Activated CD8-positive, alpha-beta memory T cell treated with anti-CD3 and anti-CD28 coated beads for 4 hours (primary cell): Measurements from ENCODE around the gene MPPED1.

ENCODE experiments used
- DNase-seq, 2 donors: peaks; one replicate each; pipeline ENCODE4 v3.0.0-alpha.2; 2020; ENCODE audit warnings: low read depth in 2 of 2

Gene MPPED1

DNA sequence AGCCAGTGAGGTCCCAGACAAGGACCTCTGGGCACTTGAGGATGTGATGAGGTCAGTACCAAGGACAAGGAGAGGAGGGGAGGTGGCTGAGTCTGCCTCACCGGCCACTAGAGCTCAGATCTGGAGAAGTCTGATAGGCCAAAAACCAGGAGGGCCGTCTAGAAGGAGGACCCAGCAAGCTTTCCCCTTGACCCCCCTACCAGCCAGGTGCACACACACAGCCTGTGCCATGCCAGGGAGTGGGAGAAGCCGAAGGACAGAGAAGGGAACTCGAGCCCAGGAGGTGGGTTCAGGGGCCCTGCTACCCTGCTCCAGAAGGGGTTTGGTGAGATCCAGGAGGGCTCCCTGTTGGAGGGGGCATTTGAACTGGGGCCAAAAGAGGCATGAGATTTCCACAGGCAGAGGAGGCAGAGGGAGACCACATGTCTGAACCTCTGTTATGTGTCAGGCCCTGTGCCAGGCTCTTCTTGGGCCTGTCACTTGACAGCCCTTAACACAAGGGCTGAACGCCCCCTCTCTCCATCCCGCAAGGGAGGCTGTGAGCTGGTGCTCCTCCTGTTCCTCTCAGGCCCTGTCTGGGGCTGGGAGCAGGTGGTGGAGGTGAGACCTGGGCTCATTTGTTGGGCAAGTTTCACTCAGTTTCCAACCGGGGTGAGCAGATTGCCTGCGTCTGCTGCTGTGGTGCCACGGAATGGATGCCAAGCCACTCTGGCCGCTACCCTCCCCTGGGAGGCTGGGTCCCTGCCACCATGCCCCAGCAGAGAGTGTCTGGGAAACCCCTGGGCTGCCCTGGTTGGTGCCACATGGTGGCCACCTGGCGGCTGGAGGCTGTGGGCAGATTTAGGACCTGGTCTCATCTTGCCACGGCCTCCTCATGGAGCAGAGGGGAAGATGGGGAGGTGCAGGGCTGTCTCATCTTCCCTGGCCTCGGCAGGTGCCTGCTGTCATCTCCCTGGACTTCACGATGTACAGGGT, 65.2 kb downstream of the MPPED1 start:
- no peak for DNase-seq

DNA sequence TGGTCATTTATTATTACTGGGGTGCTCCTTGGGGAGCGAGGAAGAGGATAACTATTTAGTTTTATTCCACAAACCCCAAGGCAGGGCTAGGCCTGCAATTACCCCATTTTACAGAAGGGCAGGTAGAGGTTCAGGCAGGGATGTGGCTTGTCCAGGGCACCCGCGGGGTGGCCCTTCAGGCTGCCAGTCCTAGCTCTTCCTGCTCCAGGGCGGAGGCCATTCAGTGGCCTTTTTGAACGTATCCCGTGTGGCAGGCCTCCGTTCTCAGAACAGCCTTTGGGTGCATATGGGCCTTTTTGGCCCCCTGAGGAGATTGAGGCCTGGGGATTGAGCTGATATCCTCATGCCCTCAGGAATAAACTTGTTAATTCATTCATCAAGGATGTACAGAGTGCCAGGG, 66.2 kb downstream of the MPPED1 start:
- DNase-seq = no peak

DNA sequence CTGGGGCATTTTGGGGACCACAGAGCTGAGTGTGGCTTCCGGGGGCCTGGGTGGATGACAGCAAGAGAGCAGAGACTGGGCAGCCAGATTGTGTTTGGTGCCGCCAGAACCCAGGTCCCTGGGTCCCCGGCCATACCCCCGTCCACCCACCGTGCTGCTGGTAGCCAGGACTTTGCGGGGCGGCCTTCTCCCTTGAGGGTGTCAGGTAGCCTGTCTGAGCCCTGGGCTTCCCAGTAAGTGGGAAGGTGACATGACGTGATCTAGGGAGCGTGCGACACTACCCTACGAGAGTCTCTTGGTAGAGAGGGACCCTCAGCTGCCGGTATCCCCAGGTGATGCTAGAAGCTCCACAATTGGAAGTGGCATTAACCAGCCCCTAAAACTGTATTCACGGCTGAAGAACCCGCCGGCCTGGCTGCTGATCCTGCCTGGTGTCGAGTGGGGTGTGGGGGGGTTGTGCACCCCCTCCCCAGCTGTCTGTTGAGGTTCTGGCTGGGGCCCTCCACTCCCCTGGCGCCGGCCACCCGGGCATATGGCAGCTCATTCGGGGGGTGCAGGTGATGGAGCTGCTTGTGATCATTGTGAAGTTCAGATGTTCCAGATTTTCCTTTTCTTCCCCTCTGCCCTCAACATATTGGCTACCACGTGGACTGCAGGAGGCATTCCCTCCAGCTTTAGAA, 66.9 kb downstream of the MPPED1 start:
- DNase-seq = no peak

DNA sequence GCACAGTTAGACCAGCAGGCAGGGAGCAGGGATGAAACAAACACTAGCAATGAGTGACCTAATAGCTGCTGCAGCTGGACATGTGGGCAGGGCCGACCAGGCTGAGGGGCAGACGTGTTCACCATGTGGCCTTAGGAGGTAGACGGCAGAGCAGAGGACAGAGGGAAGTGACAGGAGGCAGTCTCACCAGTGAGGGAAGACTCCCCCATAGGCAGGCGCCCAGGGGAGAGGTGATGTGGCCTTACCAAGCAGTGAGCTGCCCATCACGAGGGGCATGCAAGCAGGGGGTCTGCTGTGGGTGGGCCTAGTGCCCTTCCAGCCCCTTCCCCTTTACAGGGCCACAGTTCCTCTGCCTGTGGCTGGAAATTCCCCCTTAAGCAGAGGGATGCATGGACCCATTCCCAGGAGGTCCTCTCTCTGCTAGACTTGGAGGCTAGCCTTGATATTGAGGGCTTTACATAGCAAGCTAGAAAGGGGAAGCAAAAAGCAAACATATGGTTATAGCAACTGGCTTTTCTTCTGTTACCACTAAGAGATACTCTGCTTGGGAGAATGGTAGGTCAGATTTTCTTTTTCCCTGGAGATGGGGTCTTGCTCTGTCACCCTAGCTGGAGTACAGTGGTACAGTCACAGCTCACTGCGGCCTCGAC, 67.6 kb downstream of the MPPED1 start:
- DNase-seq = no peak

DNA sequence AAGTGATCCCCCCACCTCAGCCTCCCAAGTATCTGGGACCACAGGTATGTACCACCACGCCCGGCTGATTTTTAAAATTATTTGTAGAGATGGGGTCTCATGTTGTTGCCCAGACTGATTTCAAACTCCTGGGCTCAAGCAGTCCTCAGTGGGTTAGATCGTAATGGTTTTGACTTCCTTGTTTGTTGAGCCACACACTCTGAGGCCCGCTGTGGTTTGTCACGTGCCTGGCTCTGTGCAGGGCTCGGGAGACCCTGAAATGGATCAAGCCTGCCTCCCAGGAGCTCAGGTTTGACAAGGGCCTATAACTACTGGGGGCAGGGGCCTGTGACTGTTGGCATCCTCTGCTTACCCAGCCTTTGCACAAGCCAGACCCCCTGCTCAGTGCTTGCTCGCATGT, 68.1 kb downstream of the MPPED1 start:
- DNase-seq = no peak

DNA sequence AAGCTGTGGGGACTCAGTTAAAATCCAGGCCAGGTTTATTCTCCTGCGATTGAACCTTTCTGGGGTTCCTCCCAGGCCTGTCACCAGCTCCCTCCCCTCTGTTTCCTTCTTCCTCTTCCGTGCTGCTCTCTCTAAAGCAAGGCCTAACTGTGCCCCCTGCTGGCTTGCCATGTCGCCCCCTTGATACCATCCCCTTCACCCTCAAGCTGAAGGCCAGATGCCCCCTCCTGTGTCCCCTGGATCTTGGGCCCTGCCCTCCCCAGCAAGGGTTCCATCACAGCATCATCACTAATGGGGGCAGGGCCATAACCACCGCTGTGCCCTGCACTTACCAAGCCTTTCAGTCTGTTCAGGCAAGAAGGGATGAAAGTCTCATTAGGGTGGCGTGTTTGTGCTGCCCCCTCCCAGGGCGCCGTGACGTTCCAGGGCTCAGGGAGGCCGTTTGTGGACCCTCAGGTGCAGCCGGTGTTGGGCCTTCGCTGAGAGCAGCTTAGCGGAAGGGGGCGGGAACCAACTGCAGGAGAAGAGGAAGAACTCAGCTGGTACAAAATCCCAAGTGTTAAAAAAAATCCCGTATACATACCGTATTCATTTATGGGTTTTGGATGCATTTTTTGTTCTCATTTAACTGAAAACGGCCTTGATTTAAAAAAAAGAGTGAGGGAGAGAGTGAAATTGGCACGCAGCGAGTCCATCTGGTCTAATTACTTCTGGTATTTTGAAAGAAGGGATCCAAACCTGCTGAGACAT, 69.9 kb downstream of the MPPED1 start:
- no peak for DNase-seq

DNA sequence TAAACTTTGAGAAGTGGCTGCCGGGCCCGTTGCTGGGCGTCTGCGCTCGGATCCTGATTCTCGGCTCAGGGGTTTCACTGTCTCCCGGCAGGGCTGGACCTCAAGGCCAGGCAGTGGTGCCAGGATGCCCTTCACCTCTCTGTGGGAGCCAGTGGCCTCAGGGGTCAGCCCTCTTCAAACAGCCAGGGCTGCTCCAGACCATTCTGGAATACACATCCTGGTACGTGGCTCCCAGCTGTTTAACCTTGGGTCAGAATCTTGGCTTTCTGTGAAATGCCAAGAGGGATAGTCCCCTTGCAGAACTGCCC, 70.5 kb downstream of the MPPED1 start:
- no peak for DNase-seq

DNA sequence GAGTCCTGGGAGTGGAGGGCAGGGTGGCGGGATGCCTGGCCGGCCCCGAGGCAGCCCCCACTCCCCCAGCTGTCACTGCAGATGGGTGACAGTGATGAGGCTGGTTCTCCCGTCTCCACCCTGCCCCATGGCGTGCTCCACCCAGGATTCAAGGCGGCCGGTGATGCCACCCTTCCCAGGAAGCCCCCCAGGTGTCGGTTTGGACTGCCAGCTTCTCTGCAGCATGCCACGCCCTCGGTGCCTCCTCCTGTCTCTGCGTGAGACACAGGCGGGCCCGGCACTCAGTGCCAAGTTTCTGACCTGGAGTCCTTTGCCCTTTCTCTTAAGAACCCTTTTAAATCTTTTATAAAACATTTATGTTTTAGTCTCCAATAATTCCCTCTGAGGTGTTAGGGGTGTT, 71.5 kb downstream of the MPPED1 start:
- no peak for DNase-seq

DNA sequence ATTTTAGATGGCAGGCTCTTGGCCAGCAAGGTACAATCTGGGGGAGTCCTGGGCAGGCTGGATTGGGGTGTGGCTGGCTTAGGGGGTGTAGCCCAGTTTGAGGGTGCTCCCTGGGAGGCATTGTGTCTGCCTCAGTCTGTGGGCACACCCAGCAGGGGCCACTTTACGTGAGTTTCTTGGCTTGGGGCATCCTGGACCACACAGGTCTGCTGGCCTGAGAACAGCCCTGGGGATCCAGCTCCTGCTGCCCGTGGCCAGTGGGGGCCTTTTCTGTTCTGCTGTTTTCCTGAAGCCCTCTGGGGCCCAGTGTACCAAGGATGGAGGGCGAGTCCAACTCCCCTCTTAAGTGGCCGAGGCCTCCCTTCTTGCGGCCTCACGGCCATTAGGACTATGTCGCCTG, 71.9 kb downstream of the MPPED1 start:
- DNase-seq = no peak

DNA sequence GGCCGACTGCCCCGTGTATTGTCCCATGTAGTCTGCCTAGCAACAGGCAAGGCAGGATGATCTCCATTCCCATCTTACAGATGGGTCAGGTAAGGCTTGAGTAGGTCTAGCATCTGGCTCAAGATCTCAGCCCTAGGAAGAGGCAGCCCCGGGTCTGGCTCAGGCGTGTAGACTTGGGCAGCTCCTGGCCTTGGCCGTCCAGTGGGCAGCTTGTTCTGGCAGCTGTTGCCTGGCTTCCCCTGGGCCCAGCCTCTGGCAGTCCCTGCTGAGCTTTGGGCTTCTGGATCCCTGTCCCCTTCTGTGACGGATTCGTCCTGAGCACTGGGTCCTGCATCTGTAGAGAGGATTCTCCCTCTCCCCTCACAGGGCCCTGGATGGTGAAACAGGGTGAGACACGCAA, 72.4 kb downstream of the MPPED1 start:
- DNase-seq = no peak

DNA sequence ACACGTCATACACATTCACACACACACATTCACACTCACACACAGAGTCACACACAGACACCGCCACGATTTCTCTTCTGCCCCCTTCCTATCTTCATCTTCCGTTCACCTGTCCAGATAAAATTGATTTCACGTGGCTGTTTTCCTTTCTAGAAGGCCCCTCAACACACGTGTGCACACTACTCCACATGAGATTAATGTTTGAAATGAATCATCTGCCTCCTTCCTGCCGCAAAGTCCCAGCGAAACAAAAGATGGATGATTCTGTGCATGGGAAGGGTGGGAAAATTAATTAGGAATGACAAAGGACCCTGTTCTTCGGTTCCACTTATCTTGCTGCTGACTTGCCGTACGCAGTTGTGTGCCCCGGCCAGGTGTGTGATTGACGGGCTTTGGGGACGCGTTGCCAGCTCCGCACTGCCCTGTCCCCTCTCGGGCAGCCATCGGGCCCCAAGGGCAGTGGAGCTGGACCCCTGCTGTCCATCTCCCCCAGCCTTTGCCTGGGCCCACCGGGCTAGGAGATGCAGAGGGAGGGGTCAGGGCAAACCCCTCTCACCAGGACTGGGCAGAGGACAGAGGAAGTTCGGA, 73.8 kb downstream of the MPPED1 start:
- no peak for DNase-seq

DNA sequence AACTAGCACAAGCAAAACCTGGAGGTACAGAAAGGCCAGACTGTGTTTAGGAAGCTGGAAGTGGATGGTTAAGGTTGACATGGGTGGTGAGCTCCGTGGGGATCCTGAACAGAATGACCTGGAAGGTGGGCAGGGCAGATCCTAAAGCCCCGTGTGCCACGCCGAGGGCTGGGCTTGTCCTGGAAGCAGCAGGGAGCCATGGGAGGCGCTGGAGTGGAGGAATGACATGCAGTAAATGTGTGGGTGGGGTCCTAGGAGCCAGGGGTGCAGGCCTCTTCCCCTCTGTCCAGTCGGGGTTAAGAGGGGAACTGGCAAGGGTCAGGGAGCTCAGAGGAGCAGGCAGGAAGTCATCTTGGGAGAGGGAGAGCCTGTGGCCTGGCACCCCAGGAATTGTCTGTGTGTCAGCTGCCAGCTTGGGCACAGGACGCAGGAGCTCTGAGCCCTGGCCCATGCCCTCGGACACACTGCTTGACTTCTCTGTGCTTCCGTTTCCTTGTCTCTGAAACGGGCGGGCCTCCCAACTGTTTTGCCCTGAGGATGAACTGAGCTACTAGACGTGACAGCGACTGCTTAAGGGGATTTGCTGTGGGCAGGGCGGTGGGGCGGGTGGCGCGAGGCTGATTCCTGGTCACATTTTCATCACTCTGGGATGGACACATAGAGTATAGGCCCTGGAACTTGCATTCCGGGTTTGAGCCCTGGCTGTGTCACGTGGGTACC, 75.7 kb downstream of the MPPED1 start:
- no peak for DNase-seq

DNA sequence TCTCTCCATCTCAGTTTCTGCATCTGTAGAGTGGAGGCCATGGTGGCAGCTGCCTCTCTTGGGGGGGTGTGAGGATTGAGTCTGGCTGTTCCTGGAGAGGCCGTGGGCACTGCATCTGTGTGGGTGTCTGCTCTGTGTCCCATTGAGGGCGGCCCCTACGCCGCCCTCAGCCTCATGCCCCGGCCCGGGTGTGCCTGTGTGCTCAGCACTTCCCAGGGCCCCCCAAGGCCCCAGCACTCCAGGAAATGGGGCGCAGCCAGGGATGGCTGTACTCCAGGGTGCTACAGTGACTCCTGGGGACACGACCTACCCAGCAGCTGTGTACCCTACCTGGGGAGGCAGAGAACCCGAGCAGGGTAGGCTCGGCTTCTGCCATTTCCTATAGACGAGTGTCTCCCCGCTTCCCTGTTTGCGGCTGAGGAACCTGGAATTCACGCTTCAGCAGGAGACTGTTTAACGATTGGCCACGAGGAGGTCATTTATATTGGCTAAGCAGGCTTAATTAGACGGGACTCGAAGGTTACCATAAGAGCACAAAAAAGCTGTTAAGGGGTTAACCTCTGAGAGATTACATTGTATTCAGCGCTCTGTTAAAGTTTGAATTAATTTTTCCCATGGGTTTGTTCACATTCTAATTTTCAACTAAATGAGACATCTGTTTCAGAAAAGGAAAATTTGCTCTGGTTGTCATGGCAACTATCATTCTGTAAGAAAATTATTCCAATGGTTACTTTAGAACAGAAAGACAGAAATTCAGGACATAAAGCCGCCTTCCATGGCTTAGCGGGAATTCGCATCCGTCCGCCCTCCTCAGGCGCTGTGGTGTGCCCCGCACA, 76.4 kb downstream of the MPPED1 start:
- no peak for DNase-seq

DNA sequence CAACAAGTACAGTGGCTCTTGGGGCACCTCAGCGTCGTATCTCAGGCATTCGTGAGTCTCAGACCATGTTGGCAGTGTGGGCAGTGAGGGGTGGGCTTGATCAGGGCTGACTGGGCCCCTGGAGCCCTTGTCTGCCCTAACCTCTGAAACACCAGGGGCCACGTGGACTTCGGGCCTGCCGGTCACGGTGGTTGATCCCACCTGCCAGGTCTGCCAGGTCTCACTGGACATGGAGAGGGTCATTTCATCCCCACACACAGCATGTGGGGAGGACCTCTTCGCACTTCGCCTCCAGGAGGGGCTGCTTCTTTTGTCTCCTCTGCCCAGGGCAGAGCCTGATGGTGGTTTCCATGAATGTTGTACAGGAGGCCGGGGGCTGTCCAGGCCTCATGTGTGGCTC, 77.1 kb downstream of the MPPED1 start:
- DNase-seq = no peak

DNA sequence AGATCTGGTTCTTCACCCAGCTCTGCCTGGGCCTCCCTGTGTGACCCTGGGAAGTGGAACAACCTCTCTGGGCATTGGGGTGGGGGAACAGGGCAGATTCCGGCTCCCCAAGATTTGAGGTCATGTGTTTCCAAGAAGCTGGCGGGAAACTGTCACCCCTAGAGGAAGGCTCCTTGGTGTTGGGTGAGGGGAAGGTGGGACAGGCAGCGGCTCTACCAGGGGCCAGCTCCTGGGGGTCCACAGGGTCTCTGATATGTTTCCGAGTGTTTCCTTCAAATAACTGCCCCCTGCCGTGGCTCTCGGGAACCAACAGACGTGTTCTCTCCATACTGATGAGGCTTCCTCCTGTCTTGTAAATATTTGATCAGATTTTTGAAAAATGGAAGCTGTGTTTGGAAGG, 78.5 kb downstream of the MPPED1 start:
- DNase-seq = no peak

DNA sequence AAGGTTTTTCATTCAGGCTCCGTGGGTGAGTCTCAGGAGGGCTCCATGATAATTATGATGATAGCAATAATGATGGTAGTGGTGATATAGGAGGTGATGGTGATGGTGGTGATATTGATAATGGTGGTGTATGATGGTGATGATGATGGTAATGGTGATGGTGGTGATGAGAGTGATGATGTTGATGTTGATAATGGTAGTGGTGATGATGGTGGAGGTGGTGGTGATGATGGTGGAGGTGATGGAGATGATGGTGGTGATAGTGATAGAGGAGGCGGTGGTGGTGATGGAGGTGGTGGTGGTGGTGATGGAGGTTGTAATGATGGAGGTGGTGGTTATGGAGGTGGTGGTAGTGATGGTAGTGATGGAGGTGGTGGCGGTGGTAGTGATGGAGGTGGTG, 79.4 kb downstream of the MPPED1 start:
- no peak for DNase-seq

DNA sequence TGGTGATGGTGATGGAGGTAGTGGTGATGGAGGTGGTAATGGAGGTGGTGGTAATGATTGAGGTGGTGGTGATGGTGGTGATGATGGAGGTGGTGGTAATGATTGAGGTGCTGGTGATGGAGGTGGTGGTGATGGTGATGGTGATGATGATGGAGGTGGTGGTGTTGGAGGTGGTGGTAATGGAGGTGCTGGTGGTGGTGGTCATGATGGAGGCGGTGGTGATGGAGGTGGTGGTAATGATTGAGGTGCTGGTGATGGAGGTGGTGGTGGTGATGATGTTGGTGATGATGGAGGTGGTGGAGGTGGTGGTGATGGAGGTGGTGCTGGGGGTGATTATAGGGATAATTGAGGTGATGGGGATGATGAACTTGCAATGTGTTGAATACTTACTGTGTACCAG, 79.9 kb downstream of the MPPED1 start:
- DNase-seq = no peak

DNA sequence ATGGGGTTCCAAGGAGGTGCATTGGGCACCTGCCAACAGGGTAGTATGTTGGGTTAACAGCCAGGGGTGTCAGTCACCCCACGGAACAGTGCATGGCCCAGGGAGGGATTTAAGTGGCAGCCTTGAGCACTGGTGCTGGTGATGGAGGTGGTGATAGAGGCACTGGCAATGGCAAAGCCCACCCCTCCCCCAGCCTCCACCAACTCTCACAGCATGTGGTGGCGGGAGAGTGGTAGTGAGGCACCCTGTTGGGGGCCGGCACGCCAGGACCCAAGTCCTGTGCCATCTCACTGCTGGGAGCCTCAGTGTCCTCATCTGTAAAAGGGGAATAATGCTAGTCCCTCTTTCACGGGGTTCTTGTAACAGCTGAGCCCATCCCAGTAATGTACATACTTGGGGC, 81.5 kb downstream of the MPPED1 start:
- DNase-seq = no peak

DNA sequence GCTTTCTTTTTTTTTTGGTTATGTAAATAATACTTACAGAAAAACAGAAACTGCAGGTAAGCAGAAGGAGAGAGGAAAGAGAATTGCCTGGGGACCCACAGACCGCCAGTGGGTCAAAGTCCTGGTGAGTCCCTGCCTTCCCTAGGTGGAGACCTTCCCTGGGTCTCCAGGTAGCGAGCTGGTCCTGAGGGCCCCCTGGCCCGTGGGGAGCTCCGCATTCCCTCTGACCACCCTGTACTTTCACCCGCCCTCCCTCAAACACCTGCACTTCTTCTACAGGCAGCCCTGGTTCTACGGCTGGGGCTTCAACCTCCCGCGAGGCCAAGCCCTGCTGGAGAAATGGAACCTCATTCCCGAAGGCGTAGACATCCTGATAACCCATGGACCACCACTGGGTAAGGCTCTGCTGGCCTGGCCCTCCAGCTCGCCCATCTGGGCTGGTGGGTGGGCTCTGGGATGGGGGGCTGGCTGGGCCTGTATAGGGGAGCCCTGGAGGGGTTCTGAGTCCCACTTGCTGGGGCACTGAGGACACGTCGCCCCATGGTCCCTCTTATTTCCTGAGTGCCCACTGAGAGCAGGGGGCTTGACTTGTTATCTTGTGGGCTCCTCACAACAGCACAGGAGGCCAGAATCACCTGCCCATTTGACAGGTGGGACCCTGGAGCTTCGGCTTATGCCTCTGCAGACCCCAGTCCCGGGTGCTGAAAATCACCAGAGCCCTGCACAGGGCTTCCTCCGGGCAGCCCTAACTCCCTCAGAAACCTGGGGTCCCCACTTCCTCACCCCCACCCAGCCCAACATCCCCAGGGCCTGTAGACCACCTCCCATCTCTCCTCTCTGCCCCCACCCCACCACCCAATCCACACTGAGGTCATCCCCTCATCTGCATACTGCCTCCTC, 86.4 kb downstream of the MPPED1 start:
- DNase-seq = no peak
